ENCODE data around the gene OTULINL. TPM values are rescaled to one million over a fixed set of nuclear protein-coding genes. Genes with fewer than 3 reads are reported as not detected.

The OTULINL gene
- total RNA-seq, 1 donor from 2014 or later: 11.4 TPM

- Mint-ChIP-seq H3K4me3 (peak overlapping the region; percentile 83), H3K36me3 (ENCODE audit: low read depth) (peaks cover 12% of the 10 kb centered on the region), H3K27ac (peak overlapping the region; percentile 69), H3K9me3 (no peaks in the 10 kb centered on the region), H3K4me1 (peaks cover 33% of the 10 kb centered on the region), H3K27me3 (peaks cover 16% of the 10 kb centered on the region)
- intact Hi-C loops (cut with micrococcal nuclease): loop anchor here (1.0 to 10.0 kb wide), 5 partner anchors 13 to 293 kb away; partner anchors contain the start of genes ANKH and OTULIN
- peak; percentile 95 for DNase-seq
Observed at GRCh38 chr5:14581891-14582796, 552 bp downstream of the OTULINL start.

- peak overlapping the region; percentile 69 for H3K27ac Mint-ChIP-seq
Observed at GRCh38 chr5:14582797-14583137, 1.2 kb downstream of the OTULINL start.

GRCh38 chr5:14584848-14585247 lies 3.3 kb downstream of the OTULINL start:
- H3K27me3 Mint-ChIP-seq: peaks cover 11% of the 10 kb centered on the region
- intact Hi-C loops (cut with micrococcal nuclease): loop anchor here (5.0 to 10.0 kb wide), 2 partner anchors 218 to 290 kb away; partner anchors contain the start of gene ANKH
- H3K27ac Mint-ChIP-seq: no peak overlapping the region
- H3K4me3 Mint-ChIP-seq: no peak overlapping the region
- H3K9me3 Mint-ChIP-seq: no peaks in the 10 kb centered on the region
- peaks cover 48% of the 10 kb centered on the region for H3K4me1 Mint-ChIP-seq
- peak; percentile 48 for DNase-seq
- peaks cover 17% of the 10 kb centered on the region for H3K36me3 Mint-ChIP-seq (ENCODE audit: low read depth)

More at GRCh38 chr5:14582797-14583137, 1.2 kb downstream of the OTULINL start:
- H3K4me3 Mint-ChIP-seq: peak overlapping the region; percentile 83
- H3K27me3 Mint-ChIP-seq: peaks cover 16% of the 10 kb centered on the region
- H3K36me3 Mint-ChIP-seq (ENCODE audit: low read depth): peaks cover 15% of the 10 kb centered on the region
- no peaks in the 10 kb centered on the region for H3K9me3 Mint-ChIP-seq
- intact Hi-C loops (cut with micrococcal nuclease): loop anchor here (1.0 to 10.0 kb wide), 4 partner anchors 13 to 292 kb away; partner anchors contain the start of gene ANKH
- peaks cover 34% of the 10 kb centered on the region for H3K4me1 Mint-ChIP-seq
- no peak for DNase-seq

GRCh38 chr5:14587150-14587549 lies 5.6 kb downstream of the OTULINL start:
- H3K4me3 Mint-ChIP-seq: no peak overlapping the region
- no peaks in the 10 kb centered on the region for H3K9me3 Mint-ChIP-seq
- intact Hi-C loops (cut with micrococcal nuclease): loop anchor here (10.0 kb wide), 1 partner anchor 288 kb away; the partner anchor contains the start of gene ANKH
- no peak overlapping the region for H3K27ac Mint-ChIP-seq
- H3K27me3 Mint-ChIP-seq: no peaks in the 10 kb centered on the region
- H3K36me3 Mint-ChIP-seq (ENCODE audit: low read depth): peaks cover 19% of the 10 kb centered on the region
- no peak for DNase-seq
- peaks cover 61% of the 10 kb centered on the region for H3K4me1 Mint-ChIP-seq

GRCh38 chr5:14588145-14588544 lies 6.6 kb downstream of the OTULINL start:
- H3K4me1 Mint-ChIP-seq: peaks cover 64% of the 10 kb centered on the region
- no peaks in the 10 kb centered on the region for H3K27me3 Mint-ChIP-seq
- peaks cover 22% of the 10 kb centered on the region for H3K36me3 Mint-ChIP-seq (ENCODE audit: low read depth)
- H3K9me3 Mint-ChIP-seq: no peaks in the 10 kb centered on the region
- H3K4me3 Mint-ChIP-seq: no peak overlapping the region
- no peak overlapping the region for H3K27ac Mint-ChIP-seq
- intact Hi-C loops (cut with micrococcal nuclease): loop anchor here (10.0 kb wide), 1 partner anchor 287 kb away; the partner anchor contains the start of gene ANKH
- no peak for DNase-seq

- peaks cover 66% of the 10 kb centered on the region for H3K4me1 Mint-ChIP-seq
- intact Hi-C loops (cut with micrococcal nuclease): loop anchor here (10.0 kb wide), 1 partner anchor 286 kb away; the partner anchor contains the start of gene ANKH
- peak overlapping the region; percentile 42 for H3K27ac Mint-ChIP-seq
- DNase-seq: no peak
- peaks cover 20% of the 10 kb centered on the region for H3K36me3 Mint-ChIP-seq (ENCODE audit: low read depth)
- no peaks in the 10 kb centered on the region for H3K27me3 Mint-ChIP-seq
- H3K4me3 Mint-ChIP-seq: no peak overlapping the region
- H3K9me3 Mint-ChIP-seq: no peaks in the 10 kb centered on the region
Observed at GRCh38 chr5:14588758-14589543, 7.4 kb downstream of the OTULINL start.

GRCh38 chr5:14590949-14591348 lies 9.4 kb downstream of the OTULINL start:
- intact Hi-C loops (cut with micrococcal nuclease): loop anchor here (10.0 kb wide), 1 partner anchor 1874 kb away; the partner anchor contains the start of gene ZNF622
- Mint-ChIP-seq H3K36me3 (ENCODE audit: low read depth) (peaks cover 14% of the 10 kb centered on the region), H3K4me3 (no peak overlapping the region), H3K4me1 (peaks cover 66% of the 10 kb centered on the region), H3K27ac (no peak overlapping the region), H3K9me3 (no peaks in the 10 kb centered on the region), H3K27me3 (no peaks in the 10 kb centered on the region)
- no peak for DNase-seq

- Mint-ChIP-seq H3K27me3 (no peaks in the 10 kb centered on the region), H3K4me1 (peaks cover 72% of the 10 kb centered on the region), H3K4me3 (no peak overlapping the region), H3K9me3 (no peaks in the 10 kb centered on the region), H3K27ac (no peak overlapping the region), H3K36me3 (ENCODE audit: low read depth) (peaks cover 13% of the 10 kb centered on the region)
- intact Hi-C loops (cut with micrococcal nuclease): loop anchor here (10.0 kb wide), 1 partner anchor 1873 kb away; the partner anchor contains the start of gene ZNF622
- DNase-seq: no peak
Observed at GRCh38 chr5:14591548-14591947, 10.0 kb downstream of the OTULINL start.

- peak; percentile 79 for DNase-seq
- peaks cover 8% of the 10 kb centered on the region for H3K36me3 Mint-ChIP-seq (ENCODE audit: low read depth)
- no peaks in the 10 kb centered on the region for H3K27me3 Mint-ChIP-seq
- intact Hi-C loops (cut with micrococcal nuclease): loop anchor here (2.0 to 10.0 kb wide), 4 partner anchors 71 to 1871 kb away; partner anchors contain the start of genes OTULIN and ZNF622
- peak overlapping the region; percentile 78 for H3K4me3 Mint-ChIP-seq
- no peaks in the 10 kb centered on the region for H3K9me3 Mint-ChIP-seq
- H3K4me1 Mint-ChIP-seq: peaks cover 83% of the 10 kb centered on the region
- H3K27ac Mint-ChIP-seq: peak overlapping the region; percentile 94
Observed at GRCh38 chr5:14593326-14594021, 11.9 kb downstream of the OTULINL start.

GRCh38 chr5:14594378-14595074 lies 12.9 kb downstream of the OTULINL start:
- H3K36me3 Mint-ChIP-seq (ENCODE audit: low read depth): peaks cover 5% of the 10 kb centered on the region
- H3K4me1 Mint-ChIP-seq: peaks cover 75% of the 10 kb centered on the region
- peak; percentile 66 for DNase-seq
- H3K9me3 Mint-ChIP-seq: no peaks in the 10 kb centered on the region
- H3K4me3 Mint-ChIP-seq: peak overlapping the region; percentile 78
- intact Hi-C loops (cut with micrococcal nuclease): loop anchor here (1.0 to 10.0 kb wide), 5 partner anchors 12 to 1870 kb away; partner anchors contain the start of genes OTULIN and ZNF622
- peak overlapping the region; percentile 94 for H3K27ac Mint-ChIP-seq
- H3K27me3 Mint-ChIP-seq: no peaks in the 10 kb centered on the region

- peak overlapping the region; percentile 94 for H3K27ac Mint-ChIP-seq
- H3K36me3 Mint-ChIP-seq (ENCODE audit: low read depth): peaks cover 11% of the 10 kb centered on the region
- peak; percentile 89 for DNase-seq
- intact Hi-C loops (cut with micrococcal nuclease): loop anchor here (1.0 to 10.0 kb wide), 5 partner anchors 13 to 1870 kb away; partner anchors contain the start of genes OTULIN and ZNF622
- H3K4me1 Mint-ChIP-seq: peaks cover 78% of the 10 kb centered on the region
- H3K4me3 Mint-ChIP-seq: peak overlapping the region; percentile 78
- H3K9me3 Mint-ChIP-seq: peaks cover 2% of the 10 kb centered on the region
- no peaks in the 10 kb centered on the region for H3K27me3 Mint-ChIP-seq
Observed at GRCh38 chr5:14595189-14595588, 13.6 kb downstream of the OTULINL start.

GRCh38 chr5:14595891-14596290 lies 14.3 kb downstream of the OTULINL start:
- peak overlapping the region; percentile 78 for H3K4me3 Mint-ChIP-seq
- peaks cover 73% of the 10 kb centered on the region for H3K4me1 Mint-ChIP-seq
- no peaks in the 10 kb centered on the region for H3K27me3 Mint-ChIP-seq
- peaks cover 5% of the 10 kb centered on the region for H3K9me3 Mint-ChIP-seq
- peak overlapping the region; percentile 94 for H3K27ac Mint-ChIP-seq
- intact Hi-C loops (cut with micrococcal nuclease): loop anchor here (1.0 to 10.0 kb wide), 5 partner anchors 14 to 1869 kb away; partner anchors contain the start of genes OTULIN and ZNF622
- no peak for DNase-seq
- peaks cover 14% of the 10 kb centered on the region for H3K36me3 Mint-ChIP-seq (ENCODE audit: low read depth)

Measured in activated CD4-positive, alpha-beta T cell treated with anti-CD3 and anti-CD28 coated beads, Interleukin-2, amount 10 ng/mL, durations not matched to agents 24 days and 14 days (primary cell).